Fibroblast of villous mesenchyme (primary cell): Measurements from ENCODE around the gene MKX. TPM values are rescaled to one million over a fixed set of nuclear protein-coding genes. Genes with fewer than 3 reads are reported as not detected.

ENCODE experiments used
- DNase-seq: peaks from one replicate; pipeline ENCODE4 v3.0.0-alpha.2; 2010; ENCODE audit warnings: low read depth
- H3K4me3 ChIP-seq: 2 replicates; pipeline ENCODE4 v1.5.1; 2011; ENCODE audit warnings: low read depth, mild to moderate bottlenecking, low read length
- CTCF ChIP-seq: IDR thresholded peaks from 2 replicates; pipeline ENCODE4 v1.5.1; 2012; ENCODE audit warnings: low read depth, mild to moderate bottlenecking, low read length; ENCODE audit not compliant: insufficient read depth
- total RNA-seq: library from RNA; depleted of rRNA; stranded (reverse); fragments of >200 nt; gene quantifications from 2 replicates; pipeline ENCODE4 v1.2.3, GENCODE V29; 2012

The MKX gene
- total RNA-seq, 1 donor: 6.9 TPM

- H3K4me3 ChIP-seq: no peak overlapping the region
- DNase-seq: no peak
- TF ChIP-seq CTCF: no peak
Observed at GRCh38 chr10:27748601-27749000, 3.0 kb upstream of the MKX start.

DNA sequence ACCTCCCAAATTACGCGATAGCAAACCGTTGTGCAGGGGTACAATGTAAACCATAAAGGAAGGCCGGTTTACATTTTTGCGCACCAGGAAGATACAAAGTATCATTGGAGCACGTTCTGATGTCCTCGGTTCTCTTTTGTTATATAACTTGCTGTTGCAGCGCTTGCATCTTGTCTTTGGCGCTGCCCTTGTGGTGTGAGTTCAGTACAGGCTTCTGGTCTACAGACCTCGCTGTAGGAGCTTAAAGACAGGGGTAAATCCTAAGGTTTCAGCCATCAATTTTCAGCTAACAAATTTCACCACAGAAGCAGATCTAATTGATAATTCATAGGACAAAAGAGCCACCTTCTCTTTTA lies 1.5 kb upstream of the MKX start:
- TF ChIP-seq CTCF: no peak
- no peak for DNase-seq
- H3K4me3 ChIP-seq: no peak overlapping the region

GRCh38 chr10:27746397-27747095 lies 927 bp upstream of the MKX start:
- no peak for DNase-seq
- no peak for TF ChIP-seq CTCF
- no peak overlapping the region for H3K4me3 ChIP-seq

GRCh38 chr10:27744802-27745731 lies 552 bp downstream of the MKX start:
- H3K4me3 ChIP-seq: no peak overlapping the region
- TF ChIP-seq CTCF: no peak
- DNase-seq: no peak

DNA sequence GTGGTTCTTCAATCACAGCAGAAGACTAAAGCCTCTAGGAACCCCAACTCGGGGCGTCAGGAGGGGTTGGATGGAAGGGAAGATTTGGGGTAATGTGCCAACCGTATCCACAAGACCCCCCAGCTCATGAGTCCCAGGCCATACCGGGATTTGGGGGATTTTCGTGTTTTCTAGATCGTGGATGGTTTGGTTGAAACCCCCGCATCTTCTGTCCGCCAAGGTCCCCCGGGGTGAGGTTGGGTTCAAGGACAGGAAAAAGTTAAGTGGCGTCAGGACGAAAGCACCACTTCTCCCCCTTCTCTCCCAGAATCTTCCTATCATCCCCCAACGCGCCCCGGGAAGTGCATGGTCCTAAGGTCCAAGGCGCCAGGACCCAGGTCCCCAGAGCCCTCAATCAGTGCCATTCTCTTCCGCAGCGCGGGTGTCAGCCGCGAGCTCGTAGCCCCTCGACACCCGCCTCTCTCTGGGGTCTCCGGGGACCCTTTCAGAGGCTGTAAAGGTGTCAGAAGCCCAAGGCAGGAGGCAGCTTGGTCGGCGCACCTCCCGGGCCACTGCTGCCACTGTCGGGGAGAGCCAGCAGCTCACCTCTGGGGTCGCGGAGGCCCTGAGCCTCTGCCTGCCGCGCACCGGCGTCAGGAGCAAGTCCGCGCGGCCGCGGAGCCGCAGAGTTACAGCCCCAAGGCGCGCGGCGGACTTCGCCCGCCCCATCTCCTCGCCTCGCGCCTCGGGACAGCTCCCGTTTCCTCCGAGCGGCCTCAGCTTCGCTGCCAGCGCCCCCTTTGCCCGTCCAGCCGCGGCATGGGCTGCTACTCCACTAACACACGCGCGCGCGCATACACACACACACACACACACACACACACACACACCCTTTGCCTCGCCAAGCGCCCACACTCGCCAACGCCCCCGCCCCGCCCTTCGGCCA lies 1.5 kb downstream of the MKX start:
- peak overlapping the region; percentile 62 for H3K4me3 ChIP-seq
- peak; percentile 13 for DNase-seq
- no peak for TF ChIP-seq CTCF

DNA sequence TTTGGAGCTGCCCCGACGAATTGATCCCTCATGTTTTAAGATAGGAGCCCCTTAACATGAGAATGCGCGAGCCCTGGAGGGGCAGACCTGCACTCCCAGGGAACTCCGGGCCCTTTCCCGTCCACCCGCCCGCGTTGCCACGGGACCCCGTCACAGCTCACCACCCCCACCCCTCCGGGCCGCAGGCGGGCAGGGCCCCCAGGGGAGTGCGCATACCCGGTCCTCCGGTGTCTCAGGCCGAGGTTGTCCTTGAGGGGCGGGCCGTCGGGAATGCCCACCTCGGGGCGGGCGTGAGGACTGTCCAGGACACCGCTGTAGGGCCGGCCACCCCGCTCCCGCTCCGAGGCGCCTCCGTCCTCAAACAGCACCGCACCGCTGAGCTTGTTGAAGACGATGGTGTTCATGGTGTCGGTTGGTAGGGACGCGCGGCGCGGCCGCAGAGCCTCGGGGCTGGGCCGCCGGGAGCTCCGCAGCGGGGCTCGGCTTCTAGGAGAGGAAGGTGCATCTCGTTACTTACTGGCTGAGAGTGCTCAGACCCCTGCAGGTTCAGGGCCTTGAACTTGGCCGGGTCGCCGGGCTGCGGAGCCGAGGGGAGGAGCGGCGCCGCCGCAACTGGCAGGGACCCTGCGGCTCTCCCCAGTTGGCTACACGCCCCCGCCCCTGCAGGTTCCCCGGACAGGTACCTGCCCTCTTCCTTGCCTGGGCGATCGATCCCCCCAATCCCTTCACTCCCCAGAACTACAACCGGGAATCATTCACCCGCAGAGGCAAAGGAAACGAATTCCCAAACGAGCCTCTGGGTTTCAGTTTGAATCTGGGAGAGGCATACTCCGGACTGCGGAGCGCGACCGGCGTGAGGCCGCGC lies 2.4 kb downstream of the MKX start:
- DNase-seq: peak; percentile 14
- H3K4me3 ChIP-seq: peak overlapping the region; percentile 62
- no peak for TF ChIP-seq CTCF
